Astrocyte of the cerebellum (primary cell): ENCODE measurements around the gene PAQR9.

ENCODE experiments used
- DNase-seq: peaks from one replicate; pipeline ENCODE4 v3.0.0-alpha.2; 2011; ENCODE audit warnings: low read depth
- H3K4me3 ChIP-seq: 2 replicates; pipeline ENCODE4 v1.5.1; 2011; ENCODE audit warnings: mild to moderate bottlenecking, low read depth, low read length, moderate library complexity
- CTCF ChIP-seq: IDR thresholded peaks from 2 replicates; pipeline ENCODE4 v1.5.1; 2012; ENCODE audit warnings: low read length, low read depth, moderate library complexity, mild to moderate bottlenecking; ENCODE audit errors: missing control alignments
- in situ Hi-C: cut with HindIII; loops from 2 replicates; pipeline ENCODE4 v1.10.0; 2017; ENCODE audit warnings: low sequenced_read_pairs

The PAQR9 gene

GRCh38 chr3:143001369-143002082, 38.1 kb upstream of the PAQR9 start, which contains the start of gene U2SURP:
TSS of gene U2SURP (plus strand) at chr3:143001570. CDS start at chr3:143001629, 59 bp downstream.
- peak; percentile 97 for DNase-seq
- TF ChIP-seq CTCF, result no peak
- peak within 1 kb of the TSS; percentile 98 for H3K4me3 ChIP-seq
- in situ Hi-C loops, result loop anchor here (25.0 kb wide), 1 partner anchor 414 kb away; the partner anchor contains the start of genes ATR and PLS1

GRCh38 chr3:143001034-143001368, 37.5 kb upstream of the PAQR9 start:
- TF ChIP-seq CTCF, result no peak
- H3K4me3 ChIP-seq, result peak overlapping the region; percentile 98
- DNase-seq, result no peak
- in situ Hi-C loops, result loop anchor here (25.0 kb wide), 1 partner anchor 414 kb away; the partner anchor contains the start of genes ATR and PLS1

GRCh38 chr3:143000528-143000927, 37.1 kb upstream of the PAQR9 start:
- H3K4me3 ChIP-seq, result peak overlapping the region; percentile 98
- in situ Hi-C loops, result loop anchor here (25.0 kb wide), 1 partner anchor 413 kb away; the partner anchor contains the start of genes ATR and PLS1
- TF ChIP-seq CTCF, result no peak
- DNase-seq, result peak; percentile 27

GRCh38 chr3:142999881-143000280, 36.4 kb upstream of the PAQR9 start:
- in situ Hi-C loops, result loop anchor here (25.0 kb wide), 2 partner anchors 163 to 413 kb away; partner anchors contain the start of genes ATR and PLS1

GRCh38 chr3:142998439-142998838, 35.0 kb upstream of the PAQR9 start:
- in situ Hi-C loops, result loop anchor here (25.0 kb wide), 1 partner anchor 161 kb away; no protein-coding TSS in a partner anchor

More at GRCh38 chr3:142999881-143000280, 36.4 kb upstream of the PAQR9 start:
- TF ChIP-seq CTCF, result no peak
- no peak for DNase-seq
- H3K4me3 ChIP-seq, result peak overlapping the region; percentile 98

GRCh38 chr3:142997330-142997729, 33.9 kb upstream of the PAQR9 start:
- no peak overlapping the region for H3K4me3 ChIP-seq
- no peak for DNase-seq
- in situ Hi-C loops, result loop anchor here (25.0 kb wide), 1 partner anchor 160 kb away; no protein-coding TSS in a partner anchor
- TF ChIP-seq CTCF, result no peak

More at GRCh38 chr3:142998439-142998838, 35.0 kb upstream of the PAQR9 start:
- DNase-seq, result no peak
- no peak overlapping the region for H3K4me3 ChIP-seq
- TF ChIP-seq CTCF, result no peak
